GM19468 (cell line): ENCODE results near the gene UGP2.
A peak's percentile ranks its signal among the peaks of the same experiment; 100 is the strongest.
"Not testable (repeated sequence)": the region's sequence is repeated elsewhere in the genome, so short reads cannot be mapped to it uniquely, and the experiment has no call there.

Experiments used
- ATAC-seq: cut with Tn5 transposase; IDR thresholded peaks from one replicate; pipeline ENCODE4 v1.9.1; 2021; ENCODE audit warnings: mild to moderate bottlenecking, moderate library complexity, moderate number of reproducible peaks; ENCODE audit not compliant: unreplicated experiment; ENCODE audit errors: extremely low read depth

Gene UGP2

GRCh38 chr2:63841254-63842022, at the start of gene UGP2:
TSS of gene UGP2 (plus strand) at chr2:63841896. CDS start at chr2:63842186, 290 bp downstream.
- ATAC-seq: peak; percentile 19

DNA sequence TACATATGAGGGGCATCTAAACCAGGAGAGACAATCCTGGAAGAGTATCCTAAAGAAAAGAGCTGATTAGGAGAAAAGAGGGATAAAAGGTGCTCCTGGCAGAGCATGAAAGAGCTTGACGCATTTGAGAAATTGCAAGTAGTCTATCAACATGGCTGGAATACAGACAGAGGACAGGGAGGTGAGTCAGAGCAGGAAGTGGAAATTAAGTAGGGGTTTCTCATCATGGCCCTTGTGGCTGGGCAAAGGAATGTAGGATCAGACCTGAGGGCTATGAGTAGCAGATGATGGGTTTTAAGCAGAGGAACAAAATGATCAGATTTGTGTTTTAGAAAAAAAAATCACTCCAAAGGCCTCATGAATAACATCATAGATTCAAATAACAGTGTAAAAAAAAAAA, 49.2 kb upstream of the UGP2 start:
- no peak for ATAC-seq

DNA sequence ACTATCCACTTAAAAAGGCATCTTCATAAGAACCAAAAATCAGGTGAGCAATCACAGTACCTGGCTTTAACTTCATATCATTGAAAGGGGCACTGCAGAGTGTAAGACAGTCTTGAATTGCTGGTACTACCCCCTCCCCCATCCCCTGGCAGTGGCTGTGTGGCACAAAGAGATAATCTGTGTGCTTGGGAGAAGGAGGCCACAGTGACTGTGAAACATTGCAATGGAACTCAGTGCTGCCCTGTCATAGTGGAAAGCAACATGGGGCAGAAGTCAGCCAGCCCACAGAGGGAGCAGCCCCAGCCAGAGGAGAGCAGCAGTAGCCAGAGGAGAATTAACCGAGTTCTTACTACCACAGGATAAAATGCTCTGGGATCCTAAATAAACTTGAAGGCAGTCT, 45.3 kb upstream of the UGP2 start:
- ATAC-seq: no peak

- no peak for ATAC-seq
These were observed 44.9 kb upstream of the UGP2 start for GRCh38 chr2:63796796-63797195.

DNA sequence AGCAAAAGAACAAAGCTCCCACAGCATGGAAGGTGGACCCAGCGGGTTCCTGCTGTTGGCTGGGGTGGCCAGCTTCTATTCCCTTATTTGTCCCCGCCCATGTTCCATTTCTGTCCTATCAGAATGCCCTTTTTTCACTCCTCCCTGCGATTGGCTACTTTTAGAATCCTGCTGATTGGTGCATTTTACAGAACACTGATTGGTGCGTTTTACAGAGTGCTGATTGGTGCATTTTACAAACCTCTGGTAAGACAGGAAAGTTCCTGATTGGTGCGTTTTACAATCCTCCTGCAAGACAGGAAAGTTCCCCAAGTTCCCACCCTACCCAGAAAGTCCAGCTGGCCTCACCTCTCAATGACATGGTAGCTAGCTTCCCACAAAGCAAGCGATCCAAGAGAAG, 40.2 kb upstream of the UGP2 start:
- no peak for ATAC-seq

GRCh38 chr2:63805412-63805811, 36.3 kb upstream of the UGP2 start:
- ATAC-seq: no peak

- not testable (repeated sequence) for ATAC-seq
These were observed 33.7 kb upstream of the UGP2 start for GRCh38 chr2:63808036-63808435.

DNA sequence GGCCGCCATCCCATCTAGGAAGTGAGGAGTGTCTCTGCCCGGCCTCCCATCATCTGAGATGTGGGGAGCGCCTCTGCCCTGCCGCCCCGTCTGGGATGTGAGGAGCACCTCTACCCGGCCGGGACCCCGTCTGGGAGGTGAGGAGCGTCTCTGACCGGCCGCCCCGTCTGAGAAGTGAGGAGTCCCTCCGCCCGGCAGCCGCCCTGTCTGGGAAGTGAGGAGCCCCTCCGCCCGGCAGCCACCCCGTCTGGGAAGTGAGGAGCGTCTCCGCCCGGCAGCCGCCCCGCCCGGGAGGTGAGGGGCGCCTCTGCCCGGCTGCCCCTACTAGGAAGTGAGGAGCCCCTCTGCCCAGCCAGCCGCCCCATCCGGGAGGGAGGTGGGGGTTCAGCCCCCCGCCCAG, 32.8 kb upstream of the UGP2 start:
- not testable (repeated sequence) for ATAC-seq

- no peak for ATAC-seq
These were observed 30.6 kb upstream of the UGP2 start for GRCh38 chr2:63811063-63811462.

DNA sequence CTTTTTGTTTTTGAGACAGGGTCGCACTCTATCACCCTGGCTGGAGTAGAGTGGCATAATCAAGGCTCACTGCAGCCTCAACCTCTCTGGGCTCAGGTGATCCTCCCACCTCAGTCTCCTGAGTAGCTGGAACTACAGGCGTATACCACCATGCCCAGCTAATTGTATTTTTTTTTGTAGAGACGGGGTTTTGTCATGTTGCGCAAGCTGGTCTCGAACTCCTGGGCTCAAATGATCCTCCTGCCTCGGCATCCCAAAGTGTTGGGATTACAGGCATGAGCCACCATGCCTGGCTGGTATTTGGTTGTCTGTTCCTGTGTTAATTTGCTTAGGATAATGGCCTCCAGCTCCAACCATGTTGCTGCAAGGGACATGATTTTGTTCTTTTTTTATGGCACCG, 29.8 kb upstream of the UGP2 start:
- ATAC-seq: not testable (repeated sequence)

GRCh38 chr2:63814114-63814513, 27.6 kb upstream of the UGP2 start:
- ATAC-seq: no peak

DNA sequence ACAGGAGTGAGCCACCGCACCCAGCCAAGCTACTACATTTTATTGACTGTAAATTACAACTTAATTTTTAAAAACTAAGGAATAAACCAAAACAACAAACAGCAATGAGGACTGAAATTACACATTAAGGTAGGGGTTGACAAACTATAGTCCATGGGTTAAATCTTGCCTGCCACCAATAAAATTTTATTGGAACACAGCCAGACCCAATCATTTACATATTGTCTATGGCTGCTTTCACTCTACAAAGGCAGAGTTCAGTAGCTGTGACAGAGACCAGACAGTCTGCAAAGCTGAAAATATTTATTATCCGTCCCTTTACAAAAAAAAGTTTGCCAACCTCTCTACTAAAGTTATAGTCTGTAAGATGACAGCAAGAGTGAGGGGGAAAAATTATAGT, 24.3 kb upstream of the UGP2 start:
- no peak for ATAC-seq

DNA sequence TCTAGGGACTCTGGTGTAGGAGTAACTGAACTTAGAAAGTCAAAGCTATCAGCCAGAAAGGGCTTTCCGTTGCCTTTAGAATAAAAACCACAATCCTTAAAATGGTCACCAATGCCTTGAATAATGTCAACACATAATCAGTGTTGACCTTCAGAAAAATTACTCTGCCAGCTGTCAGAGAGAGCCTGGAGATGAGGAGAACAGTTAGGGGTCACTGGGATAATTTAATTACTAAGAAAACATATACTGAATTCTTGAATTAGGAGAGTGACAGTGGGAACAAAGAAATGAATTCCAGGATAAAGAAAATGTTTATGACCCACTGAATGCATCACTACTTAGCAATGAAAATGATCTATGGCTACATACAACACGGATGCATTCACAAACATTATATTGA, 23.4 kb upstream of the UGP2 start:
- no peak for ATAC-seq

DNA sequence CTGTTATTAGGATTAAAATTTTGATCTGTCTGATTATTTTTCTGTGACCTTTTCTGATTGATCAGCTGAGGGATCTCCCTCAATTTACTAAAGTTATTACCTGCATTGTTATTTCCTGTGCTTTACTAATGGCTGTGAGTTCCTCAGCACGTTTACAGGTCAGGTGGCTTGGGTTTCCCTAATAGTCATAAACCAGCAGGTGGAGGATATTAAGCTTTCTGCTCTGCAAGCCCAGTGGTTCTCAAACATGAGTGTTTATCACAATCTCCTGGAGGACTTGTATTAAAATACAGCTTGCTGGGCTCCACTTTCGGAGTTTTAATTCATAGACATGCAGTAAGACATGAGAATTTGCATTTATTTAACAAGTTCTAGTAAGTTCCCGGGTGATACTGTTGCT, 22.4 kb upstream of the UGP2 start:
- ATAC-seq: no peak

DNA sequence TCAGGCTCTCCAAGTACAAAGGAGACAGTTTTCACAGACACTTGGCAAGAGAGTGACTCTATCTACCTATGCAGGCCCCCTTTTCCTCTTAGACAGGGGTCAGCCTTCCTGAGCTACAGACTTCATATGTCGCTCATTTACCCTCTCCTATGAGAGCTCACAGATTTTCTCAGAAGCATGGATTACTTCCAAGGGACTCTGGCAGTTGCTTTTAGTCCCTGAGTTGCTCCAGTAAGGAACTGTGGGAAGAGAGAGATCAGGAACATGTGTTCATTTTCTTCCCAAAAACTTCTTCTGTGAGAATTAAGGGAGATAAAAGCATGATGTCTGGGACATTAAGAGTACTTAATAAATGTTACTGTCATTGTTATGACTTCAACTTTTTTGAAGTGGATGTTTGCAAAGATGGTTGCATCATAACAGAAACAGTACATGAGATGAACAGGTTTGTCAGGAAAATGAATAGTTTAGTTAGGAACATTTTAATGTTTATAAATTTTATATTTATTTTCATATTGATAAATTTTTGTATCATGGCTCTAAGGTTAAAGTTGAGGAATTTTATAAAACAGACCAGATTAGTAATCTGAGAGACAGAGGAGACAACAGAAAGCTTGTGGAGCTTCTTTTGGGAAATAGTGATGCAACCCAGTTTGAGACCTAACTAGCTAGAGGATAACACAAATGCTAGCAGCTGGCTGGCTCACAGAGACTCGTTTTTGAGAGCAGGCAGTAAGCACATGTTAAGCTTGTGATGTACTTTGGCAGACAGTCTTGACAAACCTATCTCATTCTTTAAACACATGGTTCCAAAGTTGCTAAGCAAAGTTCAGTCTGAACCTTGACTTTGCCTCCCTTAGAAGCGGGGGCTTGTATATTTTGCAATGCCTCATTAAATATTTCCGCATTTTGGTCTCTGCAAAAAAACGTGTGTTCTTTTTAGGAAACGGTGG, 21.7 kb upstream of the UGP2 start:
- ATAC-seq: no peak

- no peak for ATAC-seq
These were observed 20.7 kb upstream of the UGP2 start for GRCh38 chr2:63820969-63821368.

DNA sequence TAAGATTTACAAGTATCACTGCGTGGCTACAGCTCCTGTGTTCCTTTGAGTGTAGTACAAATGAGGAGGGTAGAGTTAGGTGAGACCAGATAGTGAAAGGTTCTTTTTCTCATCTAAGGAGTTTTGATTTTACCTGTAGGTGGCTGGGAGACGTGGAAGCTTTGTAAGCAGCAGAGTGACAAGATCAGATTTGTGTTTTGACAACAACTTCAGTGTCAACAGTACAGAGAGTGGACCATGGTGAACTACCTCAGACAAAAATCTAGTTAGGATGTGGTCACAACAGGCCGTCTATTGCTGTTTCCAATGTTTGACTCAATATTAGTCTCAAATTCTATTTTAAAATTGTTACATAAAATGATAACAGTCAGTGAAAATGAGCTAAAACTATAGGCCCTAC, 20.3 kb upstream of the UGP2 start:
- ATAC-seq: no peak

GRCh38 chr2:63822478-63822877, 19.2 kb upstream of the UGP2 start:
- no peak for ATAC-seq

DNA sequence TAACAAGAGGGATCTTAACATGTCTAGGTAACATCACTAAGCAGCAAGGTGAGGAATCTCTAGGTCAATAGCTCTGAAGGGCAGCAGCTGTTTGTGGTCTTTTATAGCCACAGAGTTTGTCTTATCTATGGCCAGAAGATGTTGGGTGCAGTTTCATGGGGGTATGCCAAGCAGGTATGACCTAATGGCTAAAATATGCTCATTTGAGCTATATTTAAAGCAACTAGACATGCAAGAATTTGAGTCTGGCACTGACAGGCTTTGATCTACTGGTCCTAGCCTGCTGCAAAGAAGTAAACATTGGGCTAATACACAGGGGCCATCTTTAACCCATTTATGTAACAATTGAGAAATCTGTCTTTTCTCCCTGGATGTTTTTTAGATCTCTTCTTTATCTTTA, 13.9 kb upstream of the UGP2 start:
- no peak for ATAC-seq

GRCh38 chr2:63831176-63831575, 10.5 kb upstream of the UGP2 start:
- no peak for ATAC-seq

- no peak for ATAC-seq
These were observed 7.3 kb upstream of the UGP2 start for GRCh38 chr2:63834401-63834800.
